Pancreas (tissue), 10 donors: ENCODE measurements around the gene SMOC2. TPM values are rescaled to one million over a fixed set of nuclear protein-coding genes. Genes with fewer than 3 reads are reported as not detected.

Experiments
- ATAC-seq, 4 donors: fragments of 200-7000 bp; cut with Tn5 transposase; one replicate each; pipeline versions ENCODE4 v1.8.0 to v1.9.1; 2020; ENCODE audit warnings: mild to moderate bottlenecking in 4 of 4, moderate library complexity in 4 of 4
- DNase-seq, 6 donors: peaks; one replicate each; pipeline ENCODE4 v3.0.0-alpha.2; 2020
- FAIRE-seq: peaks from 2 replicates; lab custom pipeline; 2012; peaks lifted over from hg19 to GRCh38; lab: Jason Lieb, UNC
- H3K27ac ChIP-seq, 4 donors: fragments of 200-600 bp; sonication (generic); 1 replicate in 3 of 4; 2 replicates in 1 of 4; pipeline versions ENCODE4 v1.5.0 to v1.8.0; 2020
- H3K27me3 ChIP-seq, 4 donors: fragments of 200-600 bp; one replicate each; pipeline ENCODE4 v1.8.0; 2021
- H3K36me3 ChIP-seq, 3 donors: fragments of 200-600 bp; sonication (generic) in 1 of 3; one replicate each; pipeline versions ENCODE4 v1.5.0 to v1.8.0; 2020 to 2021
- H3K4me1 ChIP-seq, 3 donors: fragments of 200-600 bp; one replicate each; pipeline ENCODE4 v1.8.0; 2021
- H3K4me3 ChIP-seq, 4 donors: fragments of 200-600 bp; sonication (generic) in 2 of 4; one replicate each; pipeline versions ENCODE4 v1.5.0 to v1.8.0; 2020 to 2021
- H3K9me3 ChIP-seq, 4 donors: fragments of 200-600 bp; one replicate each; pipeline ENCODE4 v1.8.0; 2021
- WGBS, 2 donors: extraction: QIAGEN DNeasy Blood & Tissue Kit; methylation state at CpG; one replicate each; pipeline ENCODE4 v1.1.7; 2013; 5-methylcytosine and 5-hydroxymethylcytosine counted together
- intact Hi-C, 3 donors: fragments of 100-400 bp; cut with DNase I; formaldehyde crosslinking; loops; one replicate each; pipeline versions ENCODE4 v1.11.1 to v1.14.2; 2022
- polyA plus RNA-seq, 2 donors: library from polyadenylated mRNA; stranded (reverse); fragments of 200-250 nt; gene quantifications; one replicate each; pipeline ENCODE4 v1.2.3, GENCODE V29; 2013
- total RNA-seq, 6 donors: library from RNA; stranded (reverse); fragmentation: NEBNext Ultra II Directional in 4 of 6; extraction: Animal tissue kit (Norgen Biotek cat#: 25700) in 4 of 6; gene quantifications; one replicate each; pipeline versions ENCODE4 v1.2.1 to v1.2.4, GENCODE V29; 2021 to 2023
- TF ChIP-seq, protein P1 (sequence below), 4 donors: fragments of 200-600 bp; sonication (generic) in 3 of 4; IDR thresholded peaks; one replicate each; pipeline versions ENCODE4 v1.5.0 to v1.8.0; 2021; ENCODE audit warnings: antibody characterized with exemption in 4 of 4
- donor health status: healthy with polysubstance abuse.
- donor health status: DM: no; HTN: no; CAD: no; lungs with moderate emphysema.
- donor health status: DM: no; HTN: no; CAD: no.
- donor health status: control.
- donor health status: control.
- donor health status: Bipolar disorder and iron deficiency.
- donor health status: DM: yes; HTN: yes; CAD: no.
- donor health status: DM: no; HTN: no; CAD: no.
- donor health status: DM: no; HTN: no; CAD: no.
- donor health status: DM: yes; HTN: yes; CAD: no.

SMOC2 gene
- total and polyA plus RNA-seq, 8 donors: 2.5 to 18.4 (median 6.5) TPM

DNA sequence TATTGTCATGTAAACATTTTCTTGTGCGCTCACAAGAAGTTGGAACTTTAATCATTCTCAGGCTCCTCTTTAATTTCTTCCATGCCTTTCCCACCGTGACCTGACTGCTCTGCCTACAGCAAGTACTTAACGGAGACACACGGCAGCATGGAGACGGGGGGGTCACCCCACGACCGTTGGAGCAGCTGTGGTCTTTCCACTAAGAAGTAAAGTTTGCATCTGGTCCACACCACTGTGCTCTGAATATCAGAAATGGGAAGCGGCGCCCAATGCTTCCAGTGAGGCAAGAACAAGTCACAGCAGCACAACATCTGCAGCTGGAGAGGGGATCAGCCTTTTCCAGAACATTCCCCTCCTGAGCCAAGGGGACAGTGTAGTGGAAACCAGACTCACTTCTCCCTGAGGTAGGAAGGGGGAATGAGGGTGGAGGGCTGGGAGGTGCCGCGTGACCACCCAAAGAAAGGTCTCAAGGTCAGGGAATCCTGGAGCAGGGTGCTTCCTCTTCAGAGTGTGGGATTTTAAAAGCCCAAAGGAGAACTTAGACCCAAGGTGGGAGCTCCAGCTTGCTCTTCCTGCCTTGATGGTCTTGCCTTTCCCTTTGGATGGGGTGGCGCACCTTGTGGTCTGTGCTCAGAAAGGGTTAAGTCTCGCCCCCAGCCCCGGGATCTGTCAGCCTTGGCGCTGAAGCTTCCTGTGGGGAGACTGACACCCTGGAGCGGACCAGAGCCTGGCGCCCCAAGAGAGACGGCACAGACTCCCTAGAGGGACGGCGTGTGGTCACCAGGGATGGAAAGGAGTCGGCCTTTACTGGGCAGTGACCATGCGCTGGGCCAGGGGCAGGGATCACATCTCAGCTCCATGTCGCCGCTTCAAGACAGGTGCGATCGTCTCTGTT is 25.6 kb upstream of the SMOC2 start:
- intact Hi-C loops: no loop called here
- Histone ChIP-seq H3K36me3 (no peaks in the 10 kb centered on the region), H3K4me1 (no peaks in the 10 kb centered on the region), H3K27me3 (no peaks in the 10 kb centered on the region), H3K9me3 (no peaks in the 10 kb centered on the region), H3K27ac (no peak overlapping the region), H3K4me3 (no peak overlapping the region)
- DNase-seq (no peak), ATAC-seq (peak in 1 of 4 donors; percentile 34), FAIRE-seq (no peak)
- TF ChIP-seq, protein P1, sequence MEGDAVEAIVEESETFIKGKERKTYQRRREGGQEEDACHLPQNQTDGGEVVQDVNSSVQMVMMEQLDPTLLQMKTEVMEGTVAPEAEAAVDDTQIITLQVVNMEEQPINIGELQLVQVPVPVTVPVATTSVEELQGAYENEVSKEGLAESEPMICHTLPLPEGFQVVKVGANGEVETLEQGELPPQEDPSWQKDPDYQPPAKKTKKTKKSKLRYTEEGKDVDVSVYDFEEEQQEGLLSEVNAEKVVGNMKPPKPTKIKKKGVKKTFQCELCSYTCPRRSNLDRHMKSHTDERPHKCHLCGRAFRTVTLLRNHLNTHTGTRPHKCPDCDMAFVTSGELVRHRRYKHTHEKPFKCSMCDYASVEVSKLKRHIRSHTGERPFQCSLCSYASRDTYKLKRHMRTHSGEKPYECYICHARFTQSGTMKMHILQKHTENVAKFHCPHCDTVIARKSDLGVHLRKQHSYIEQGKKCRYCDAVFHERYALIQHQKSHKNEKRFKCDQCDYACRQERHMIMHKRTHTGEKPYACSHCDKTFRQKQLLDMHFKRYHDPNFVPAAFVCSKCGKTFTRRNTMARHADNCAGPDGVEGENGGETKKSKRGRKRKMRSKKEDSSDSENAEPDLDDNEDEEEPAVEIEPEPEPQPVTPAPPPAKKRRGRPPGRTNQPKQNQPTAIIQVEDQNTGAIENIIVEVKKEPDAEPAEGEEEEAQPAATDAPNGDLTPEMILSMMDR (IDR thresholded peaks at IDR 0.05): no peak
- WGBS, 2 donors: 66 to 78% methylated on average over 26 of the region's 26 CpGs

DNA sequence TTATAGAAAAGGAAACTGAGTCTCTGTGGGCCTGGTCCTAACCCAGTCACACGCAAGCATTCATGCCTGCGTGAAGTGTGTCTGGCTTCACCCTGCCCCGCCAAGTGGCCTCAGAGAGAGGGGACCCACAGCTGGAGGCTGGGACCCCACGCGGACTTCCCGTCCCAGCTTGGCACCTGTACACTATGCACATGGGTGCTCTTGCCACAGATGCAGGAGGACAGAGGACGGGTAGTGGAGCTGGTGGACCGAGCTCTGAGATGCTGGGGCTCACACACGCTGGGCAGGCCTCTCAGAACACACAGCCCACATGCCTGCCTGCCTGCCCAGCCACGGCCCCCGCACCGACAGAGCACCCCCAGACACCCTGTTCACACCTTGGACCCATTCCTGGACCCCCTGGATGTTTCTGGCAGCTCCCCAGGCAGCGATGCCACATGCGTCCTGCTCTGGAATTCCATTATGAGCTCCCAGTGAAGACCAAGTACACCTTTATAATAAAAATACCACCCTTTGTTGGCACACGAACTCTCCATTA is 24.9 kb upstream of the SMOC2 start:
- Histone ChIP-seq H3K9me3 (no peaks in the 10 kb centered on the region), H3K27ac (no peak overlapping the region), H3K36me3 (no peaks in the 10 kb centered on the region), H3K27me3 (no peaks in the 10 kb centered on the region), H3K4me3 (no peak overlapping the region), H3K4me1 (no peaks in the 10 kb centered on the region)
- ATAC-seq: no peak
- no peak for FAIRE-seq
- TF ChIP-seq, protein P1 (IDR thresholded peaks at IDR 0.05): no peak
- no peak for DNase-seq
- intact Hi-C loops: no loop called here
- 74 to 81% methylated on average over 15 of the region's 15 CpGs for WGBS, 2 donors

DNA sequence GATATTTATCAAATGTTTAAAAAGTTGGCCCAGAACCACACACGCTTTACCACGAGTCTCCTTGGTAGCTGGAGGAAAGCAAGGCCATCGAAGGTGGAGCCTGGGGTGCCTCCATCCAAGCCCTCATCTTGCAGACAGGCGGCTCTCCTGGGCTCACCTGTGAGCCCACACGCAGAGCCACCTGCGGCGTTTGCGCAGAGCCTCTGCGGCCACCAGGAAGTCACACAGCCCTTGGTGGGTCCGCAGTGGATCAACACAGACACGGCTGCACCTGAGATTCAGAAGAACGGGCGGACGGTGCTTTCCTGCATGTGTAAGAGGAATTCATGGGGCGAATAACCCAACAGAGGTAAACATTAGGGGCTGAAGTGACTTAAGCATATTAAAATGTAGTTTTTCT is 24.5 kb upstream of the SMOC2 start:
- no peak for DNase-seq
- no peaks in the 10 kb centered on the region for H3K9me3 ChIP-seq
- no peak for ATAC-seq
- TF ChIP-seq, protein P1 (IDR thresholded peaks at IDR 0.05): no peak
- no peak overlapping the region for H3K4me3 ChIP-seq
- no peak overlapping the region for H3K27ac ChIP-seq
- FAIRE-seq: no peak
- WGBS, 2 donors: 78 to 80% methylated on average over 15 of the region's 15 CpGs
- no peaks in the 10 kb centered on the region for H3K36me3 ChIP-seq
- no peaks in the 10 kb centered on the region for H3K4me1 ChIP-seq
- intact Hi-C loops: no loop called here
- H3K27me3 ChIP-seq: no peaks in the 10 kb centered on the region

DNA sequence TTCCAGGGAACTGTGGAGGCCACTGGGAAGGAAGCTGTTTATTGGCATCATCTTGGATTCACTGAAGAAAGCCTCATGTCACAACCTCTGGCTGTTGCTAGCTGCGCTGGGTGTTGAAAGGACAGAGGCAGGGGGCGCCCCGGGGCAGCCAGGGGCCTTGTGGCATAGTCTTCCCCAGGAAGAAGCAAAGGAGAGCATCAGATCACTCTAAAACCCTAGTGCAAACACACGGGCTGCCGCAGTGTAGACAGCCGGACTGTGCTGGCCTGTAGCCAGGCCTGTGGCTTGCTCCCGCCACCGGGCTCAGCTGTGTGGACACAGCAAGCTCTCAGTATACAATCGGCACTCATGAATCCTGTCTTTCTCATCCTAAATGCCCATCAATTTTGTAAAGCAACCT is 23.8 kb upstream of the SMOC2 start:
- intact Hi-C loops: no loop called here
- H3K27me3 ChIP-seq: no peaks in the 10 kb centered on the region
- FAIRE-seq: no peak
- no peaks in the 10 kb centered on the region for H3K4me1 ChIP-seq
- ATAC-seq: peak in 1 of 4 donors; percentile 44
- TF ChIP-seq, protein P1 (IDR thresholded peaks at IDR 0.05): no peak
- H3K36me3 ChIP-seq: no peaks in the 10 kb centered on the region
- no peak overlapping the region for H3K27ac ChIP-seq
- no peak overlapping the region for H3K4me3 ChIP-seq
- H3K9me3 ChIP-seq: no peaks in the 10 kb centered on the region
- 15 to 17% methylated on average over 9 of the region's 9 CpGs for whole genome bisulfite sequencing, 2 donors
- DNase-seq: no peak
